ENCODE data around the gene CLMN.

DNA sequence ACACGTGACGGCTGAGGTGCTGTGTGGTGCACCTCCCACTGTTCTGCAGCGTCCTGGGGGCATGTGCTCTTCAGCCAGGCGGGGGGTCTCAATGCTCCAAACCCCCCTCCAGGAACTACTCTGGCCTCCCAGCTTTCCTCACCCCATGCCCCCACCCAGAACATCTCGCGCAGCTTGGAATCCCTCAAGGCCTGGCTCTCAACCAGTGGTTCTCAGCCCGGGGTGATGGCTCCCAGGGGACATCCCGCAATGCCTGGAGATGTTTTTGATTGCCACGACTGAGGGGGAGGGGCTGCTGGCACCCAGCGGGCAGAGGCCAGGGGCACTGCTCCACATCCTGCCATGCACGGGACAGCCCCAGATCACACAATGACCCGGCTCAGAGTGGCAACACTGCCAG is 83.5 kb downstream of the CLMN start:
- no peak for TF ChIP-seq EZH2 (IDR thresholded peaks at IDR 0.05)
- TF ChIP-seq EZH2phosphoT487 (IDR thresholded peaks at IDR 0.05): no peak
- TF ChIP-seq, protein P1, sequence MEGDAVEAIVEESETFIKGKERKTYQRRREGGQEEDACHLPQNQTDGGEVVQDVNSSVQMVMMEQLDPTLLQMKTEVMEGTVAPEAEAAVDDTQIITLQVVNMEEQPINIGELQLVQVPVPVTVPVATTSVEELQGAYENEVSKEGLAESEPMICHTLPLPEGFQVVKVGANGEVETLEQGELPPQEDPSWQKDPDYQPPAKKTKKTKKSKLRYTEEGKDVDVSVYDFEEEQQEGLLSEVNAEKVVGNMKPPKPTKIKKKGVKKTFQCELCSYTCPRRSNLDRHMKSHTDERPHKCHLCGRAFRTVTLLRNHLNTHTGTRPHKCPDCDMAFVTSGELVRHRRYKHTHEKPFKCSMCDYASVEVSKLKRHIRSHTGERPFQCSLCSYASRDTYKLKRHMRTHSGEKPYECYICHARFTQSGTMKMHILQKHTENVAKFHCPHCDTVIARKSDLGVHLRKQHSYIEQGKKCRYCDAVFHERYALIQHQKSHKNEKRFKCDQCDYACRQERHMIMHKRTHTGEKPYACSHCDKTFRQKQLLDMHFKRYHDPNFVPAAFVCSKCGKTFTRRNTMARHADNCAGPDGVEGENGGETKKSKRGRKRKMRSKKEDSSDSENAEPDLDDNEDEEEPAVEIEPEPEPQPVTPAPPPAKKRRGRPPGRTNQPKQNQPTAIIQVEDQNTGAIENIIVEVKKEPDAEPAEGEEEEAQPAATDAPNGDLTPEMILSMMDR (IDR thresholded peaks at IDR 0.05): no peak

Data from neural progenitor cell (in vitro differentiated cells).